Measurements from ENCODE around the gene TSSC4.
A peak's percentile ranks its signal among the peaks of the same experiment; 100 is the strongest.

Gene TSSC4

DNA sequence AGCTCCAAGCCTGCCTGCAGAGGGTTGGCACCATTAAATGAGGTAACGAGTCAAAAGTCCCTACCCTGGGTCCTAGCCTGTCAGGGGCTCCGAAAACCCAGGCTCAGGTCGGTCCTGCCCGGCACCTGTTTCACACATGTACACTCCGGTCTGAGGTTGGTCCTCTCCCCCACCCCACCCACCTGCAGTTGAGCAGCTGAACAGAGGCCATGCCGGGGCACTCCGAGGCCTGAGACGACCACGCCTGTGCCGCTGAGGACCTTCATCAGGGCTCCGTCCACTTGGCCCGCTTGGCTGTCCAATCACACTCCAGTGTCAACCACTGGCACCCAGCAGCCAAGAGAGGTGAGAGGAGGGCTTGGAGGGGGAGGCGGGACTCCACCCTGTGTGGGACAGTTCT lies 1.6 kb downstream of the TSSC4 start:
- DNase-seq, result no peak

DNA sequence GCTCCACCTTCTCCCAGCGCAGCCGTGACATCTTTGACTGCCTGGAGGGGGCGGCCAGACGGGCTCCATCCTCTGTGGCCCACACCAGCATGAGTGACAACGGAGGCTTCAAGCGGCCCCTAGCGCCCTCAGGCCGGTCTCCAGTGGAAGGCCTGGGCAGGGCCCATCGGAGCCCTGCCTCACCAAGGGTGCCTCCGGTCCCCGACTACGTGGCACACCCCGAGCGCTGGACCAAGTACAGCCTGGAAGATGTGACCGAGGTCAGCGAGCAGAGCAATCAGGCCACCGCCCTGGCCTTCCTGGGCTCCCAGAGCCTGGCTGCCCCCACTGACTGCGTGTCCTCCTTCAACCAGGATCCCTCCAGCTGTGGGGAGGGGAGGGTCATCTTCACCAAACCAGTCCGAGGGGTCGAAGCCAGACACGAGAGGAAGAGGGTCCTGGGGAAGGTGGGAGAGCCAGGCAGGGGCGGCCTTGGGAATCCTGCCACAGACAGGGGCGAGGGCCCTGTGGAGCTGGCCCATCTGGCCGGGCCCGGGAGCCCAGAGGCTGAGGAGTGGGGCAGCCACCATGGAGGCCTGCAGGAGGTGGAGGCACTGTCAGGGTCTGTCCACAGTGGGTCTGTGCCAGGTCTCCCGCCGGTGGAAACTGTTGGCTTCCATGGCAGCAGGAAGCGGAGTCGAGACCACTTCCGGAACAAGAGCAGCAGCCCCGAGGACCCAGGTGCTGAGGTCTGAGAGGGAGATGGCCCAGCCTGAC lies 2.5 kb downstream of the TSSC4 start:
- DNase-seq, result no peak

DNA sequence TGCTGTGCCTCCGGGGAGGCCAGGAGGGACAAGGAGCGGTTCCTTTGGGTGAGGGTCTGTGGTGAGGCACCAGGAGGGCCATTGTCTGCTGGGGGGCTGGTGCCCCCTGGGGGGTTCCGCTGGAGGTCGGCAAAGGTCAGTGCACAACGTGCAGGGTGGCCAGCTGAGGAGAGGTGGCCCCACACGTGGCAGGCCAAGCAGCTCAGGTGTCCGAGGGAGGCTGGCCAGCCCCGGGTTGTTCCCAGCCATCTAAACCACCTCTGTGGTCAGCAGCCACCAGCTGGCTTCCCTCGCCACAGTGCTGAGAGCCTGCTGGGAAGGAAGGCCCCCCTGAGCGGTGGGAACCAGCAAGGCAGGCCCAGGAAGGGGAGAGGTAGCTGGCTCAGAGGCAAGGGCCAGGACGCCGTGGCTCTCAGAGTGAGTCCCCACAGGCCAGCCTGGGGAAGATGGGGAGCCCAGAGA lies 4.2 kb downstream of the TSSC4 start:
- peak; percentile 9 for DNase-seq

DNA sequence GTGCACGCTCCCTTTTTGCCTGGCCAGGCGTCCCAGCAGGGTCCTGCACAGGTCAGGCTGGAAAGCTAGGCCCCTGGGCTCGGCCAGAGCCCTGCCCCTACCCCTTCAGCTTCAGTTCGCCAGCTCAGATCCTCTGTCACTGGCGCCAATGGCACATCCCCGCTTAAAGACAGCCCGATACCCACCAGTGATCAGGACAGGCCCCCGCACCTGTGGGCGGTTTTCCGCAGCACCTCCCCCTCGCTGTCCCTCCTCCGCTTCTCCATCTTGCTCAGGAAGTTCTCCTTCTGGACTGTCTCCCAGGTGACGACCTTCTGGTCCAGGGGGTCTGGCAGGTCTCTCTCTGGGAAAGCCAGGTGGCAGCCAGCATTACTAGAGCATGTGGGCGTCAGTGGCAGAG lies 5.9 kb downstream of the TSSC4 start:
- no peak for DNase-seq

DNA sequence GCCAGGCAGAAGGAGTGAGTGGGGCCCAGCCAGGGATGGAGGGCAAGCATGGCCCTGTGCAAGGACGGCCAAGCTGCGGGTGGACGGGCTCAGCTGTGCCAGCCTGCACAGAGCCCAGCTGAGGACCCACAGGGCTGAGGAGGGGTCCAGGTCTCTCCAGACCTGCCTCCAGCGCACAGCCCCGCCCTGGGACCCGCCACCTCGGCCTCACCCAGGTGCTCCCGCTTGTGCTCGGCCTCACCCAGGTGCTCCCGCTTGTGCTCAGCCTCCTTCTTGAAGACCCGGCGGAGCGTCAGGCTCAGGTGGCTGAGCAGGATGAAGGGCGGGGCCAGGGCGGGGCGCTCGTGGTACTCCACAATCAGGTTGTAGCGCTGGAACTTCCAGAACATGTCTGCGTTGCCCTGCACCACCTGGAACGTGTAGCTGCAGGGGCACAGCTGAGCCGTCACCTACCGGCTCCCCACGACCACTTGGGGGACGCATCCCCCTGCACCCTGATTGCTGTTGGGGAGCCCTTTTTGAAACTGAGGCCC lies 6.4 kb downstream of the TSSC4 start:
- no peak for DNase-seq

DNA sequence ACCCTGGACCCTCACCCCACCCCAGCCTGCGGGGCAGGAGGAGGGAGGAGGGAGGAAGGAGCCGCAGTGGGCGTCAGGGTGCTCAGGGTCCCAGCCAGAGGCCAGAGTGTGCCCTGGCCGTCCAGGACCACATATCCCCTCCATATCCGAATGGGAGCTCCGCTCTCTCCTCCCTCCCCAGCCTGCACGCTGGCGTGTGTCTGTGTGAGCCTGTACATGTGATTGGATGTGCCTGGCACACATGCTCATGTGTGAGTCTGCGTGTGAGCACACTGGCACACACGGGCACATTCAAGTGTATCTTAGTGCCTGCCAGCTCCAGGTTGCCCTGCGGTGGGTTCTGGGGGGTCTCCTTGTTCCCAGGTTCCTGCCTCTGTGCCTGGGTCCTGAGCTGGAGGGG lies 8.1 kb downstream of the TSSC4 start:
- DNase-seq, result no peak

DNA sequence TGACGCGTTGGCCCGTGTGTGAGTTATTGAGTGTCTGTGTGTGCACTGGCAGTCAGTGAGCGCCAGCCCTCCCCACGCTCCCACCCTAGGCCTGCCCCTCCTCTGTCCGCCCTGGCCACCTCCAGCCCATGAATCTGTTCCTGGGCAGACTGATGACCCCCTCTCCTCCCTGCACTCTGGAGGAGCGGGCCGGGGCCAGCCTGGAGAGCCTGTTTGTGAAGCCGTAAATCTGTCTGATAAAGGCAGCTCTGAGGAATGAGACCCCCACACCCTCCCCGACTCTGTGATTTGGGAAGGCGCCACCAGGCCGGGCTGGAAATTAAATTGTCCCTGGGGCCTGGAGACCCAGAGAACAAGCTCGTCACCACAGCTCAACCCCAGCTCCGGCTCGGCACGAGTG lies 8.6 kb downstream of the TSSC4 start:
- no peak for DNase-seq

DNA sequence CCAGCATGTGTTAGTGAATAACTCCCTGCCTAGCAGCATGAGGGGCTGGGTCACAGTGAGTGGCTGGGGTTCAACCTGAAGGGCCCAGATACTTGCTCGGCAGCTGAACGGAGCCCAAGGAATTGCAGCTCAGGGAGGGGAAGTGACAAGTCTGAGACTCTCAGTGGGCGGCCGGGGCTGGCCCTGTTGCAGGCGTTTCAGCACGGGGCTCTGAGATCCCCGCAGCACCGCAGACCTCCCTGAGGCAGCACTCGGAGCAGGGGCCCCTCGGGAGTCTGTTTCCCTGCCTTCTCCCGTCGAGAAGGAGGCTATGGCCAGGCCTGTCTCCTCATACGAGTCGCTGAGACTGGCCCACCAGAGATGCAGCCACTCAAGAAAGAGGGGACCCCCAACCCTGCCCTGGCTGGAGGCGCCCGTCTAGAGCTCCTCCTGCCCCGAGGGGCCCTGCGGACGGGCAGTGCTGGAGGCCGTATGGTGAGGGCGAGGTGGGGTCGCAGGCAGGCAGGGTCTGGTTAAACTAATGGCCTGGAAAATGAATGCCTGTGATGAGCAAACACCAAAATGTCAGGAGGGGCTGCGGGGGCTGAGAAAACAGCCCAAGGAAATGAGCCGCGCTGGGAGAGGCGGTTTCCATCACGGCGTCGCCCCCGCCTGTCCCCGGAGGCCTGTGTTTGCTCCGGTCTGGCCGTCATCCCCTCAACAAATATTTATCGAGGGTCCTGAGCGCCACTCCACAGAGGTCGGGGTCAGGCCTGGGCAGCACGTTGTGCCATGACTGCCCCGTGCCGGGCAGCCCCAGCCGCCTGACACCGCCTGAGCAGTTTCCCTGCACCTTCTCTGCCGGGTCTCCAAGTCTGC lies 9.3 kb downstream of the TSSC4 start:
- no peak for DNase-seq

DNA sequence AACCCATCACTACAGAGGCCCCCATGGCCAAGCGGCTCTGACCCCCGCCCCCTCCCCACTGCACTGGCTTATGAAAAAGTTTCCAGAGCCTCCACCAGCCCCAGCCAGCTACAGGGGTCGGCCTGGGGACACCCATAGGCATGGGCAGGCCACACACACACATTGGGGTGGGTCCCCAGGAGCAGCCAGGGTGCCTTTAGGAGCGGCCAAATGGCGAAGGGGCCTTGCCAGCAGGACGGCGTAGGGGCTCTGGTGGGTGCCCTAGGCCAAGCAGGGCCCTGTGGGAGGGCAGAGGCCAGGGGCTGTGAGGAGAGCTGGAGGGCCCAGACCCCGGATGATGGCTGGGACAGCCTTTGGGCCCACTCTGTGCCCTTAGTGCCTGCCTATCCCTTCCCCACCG lies 10.1 kb downstream of the TSSC4 start:
- DNase-seq, result no peak

DNA sequence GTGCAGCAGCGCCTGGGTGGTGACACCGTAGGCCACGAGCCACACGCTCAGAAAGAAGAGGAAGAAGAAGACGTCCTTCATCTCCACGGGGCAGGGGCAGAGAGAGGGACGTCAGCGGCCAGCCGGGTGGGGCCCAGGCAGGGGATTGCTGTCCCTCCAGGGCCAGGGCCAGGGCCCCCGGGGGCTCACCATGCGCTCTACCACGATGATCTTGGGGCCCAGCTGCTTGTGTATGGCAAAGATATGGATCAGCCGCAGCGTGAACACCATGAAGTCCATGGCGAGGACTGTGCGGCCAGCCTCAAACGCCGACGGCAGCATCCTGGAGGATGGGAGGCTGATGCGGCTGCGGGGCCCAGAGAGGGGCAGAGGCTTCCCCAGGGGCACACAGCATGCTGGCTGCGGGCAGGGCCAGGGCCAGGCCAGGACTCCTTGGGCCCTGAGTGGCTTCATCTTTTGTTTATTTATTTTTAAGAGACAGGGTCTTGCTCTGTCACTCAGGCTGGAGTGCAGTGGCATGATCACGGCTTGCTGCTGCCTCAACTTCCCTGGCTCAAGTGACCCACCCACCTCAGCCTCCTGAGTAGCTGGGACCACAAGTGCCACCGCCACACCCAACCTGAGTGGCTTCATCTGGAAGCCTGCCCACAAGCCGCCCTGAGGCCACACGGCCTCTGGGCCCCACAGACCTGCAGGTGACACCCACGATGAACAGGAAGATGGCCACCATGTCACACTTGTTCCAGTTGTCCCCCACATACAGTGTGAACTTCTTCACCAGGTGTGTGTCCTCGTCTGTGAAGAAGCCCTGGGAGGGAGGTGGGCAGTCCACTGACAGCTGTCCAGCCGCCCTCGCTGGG lies 11.1 kb downstream of the TSSC4 start:
- DNase-seq, result no peak

DNA sequence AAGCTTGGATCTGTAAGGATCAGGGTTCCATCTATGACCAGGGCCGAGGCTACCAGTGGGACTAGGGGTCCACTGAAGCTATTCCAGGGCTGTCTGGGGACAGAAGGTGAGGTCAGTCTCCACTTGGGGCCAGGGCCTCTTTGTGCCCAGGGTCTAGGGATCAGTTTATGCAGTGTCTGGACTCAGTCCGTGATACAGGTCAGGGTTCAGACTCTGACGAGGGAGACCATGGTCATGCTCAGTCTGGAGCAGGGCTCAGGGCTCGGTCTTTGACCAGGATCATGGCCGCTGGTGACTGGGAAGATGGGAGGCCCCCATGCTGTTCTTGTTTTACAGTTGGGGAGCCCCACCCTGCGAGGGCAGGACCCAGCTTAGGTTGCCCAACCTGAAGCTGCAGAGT lies 11.8 kb downstream of the TSSC4 start:
- no peak for DNase-seq

DNA sequence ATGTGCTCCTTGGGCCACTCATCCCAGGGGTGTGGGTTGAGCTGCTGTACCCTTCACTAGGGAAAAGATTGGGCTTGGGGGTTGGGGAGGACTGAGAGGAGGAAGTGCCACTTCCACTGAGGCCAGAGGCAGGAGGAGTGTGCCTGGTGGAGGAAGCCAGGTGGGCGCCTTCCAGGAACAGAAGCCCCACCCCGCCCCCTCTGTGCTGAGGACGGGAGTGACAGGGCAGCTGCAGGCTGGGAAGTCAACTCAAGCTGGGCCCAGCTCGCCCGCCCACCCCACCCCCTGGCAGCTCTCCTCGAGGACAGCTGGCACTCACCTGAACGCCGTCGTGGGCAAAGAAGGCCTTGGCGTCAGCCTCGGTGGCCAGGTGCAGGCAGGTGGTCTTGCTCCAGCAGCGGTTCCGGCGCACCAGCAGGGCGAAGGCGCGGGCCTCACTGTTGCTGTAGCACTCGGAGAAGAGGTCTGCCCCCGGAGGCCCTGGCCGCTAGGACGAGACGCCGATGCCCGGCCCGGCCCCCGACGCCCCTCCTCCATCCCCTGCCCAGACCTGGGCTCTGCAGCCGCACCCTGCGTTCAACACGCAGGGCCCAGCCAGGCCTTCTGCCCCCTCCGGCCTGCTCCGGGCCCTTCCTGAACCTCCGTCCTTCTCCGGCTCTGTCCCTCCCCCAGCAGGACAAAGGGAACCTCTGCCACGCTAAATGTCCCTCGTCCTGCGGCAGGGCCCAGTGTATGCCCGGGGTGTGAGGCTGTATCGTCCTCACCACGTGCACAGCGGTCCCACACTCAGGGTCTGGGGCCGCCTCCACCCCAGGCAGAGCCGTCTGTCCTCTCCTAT lies 13.4 kb downstream of the TSSC4 start:
- no peak for DNase-seq

DNA sequence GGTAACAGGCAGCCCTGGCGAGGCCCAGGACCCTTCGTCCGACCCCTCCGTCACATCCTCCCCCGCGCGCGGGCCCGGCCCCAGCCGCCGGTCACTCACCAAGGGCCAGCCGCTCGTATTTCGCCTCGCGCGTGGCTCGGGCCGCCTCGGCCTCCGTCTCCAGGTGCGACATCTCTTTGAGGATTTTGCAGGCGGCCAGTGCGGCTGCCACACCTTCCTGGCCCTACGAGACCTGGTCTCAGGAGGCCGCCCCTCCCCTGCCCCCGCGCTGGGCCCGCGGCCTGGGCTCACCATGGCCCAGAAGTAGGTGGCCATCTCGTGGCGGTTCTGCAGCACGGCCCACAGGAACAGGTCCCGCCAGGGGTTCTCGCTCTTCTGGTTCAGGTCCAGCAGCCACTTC lies 14.1 kb downstream of the TSSC4 start:
- DNase-seq, result no peak

DNA sequence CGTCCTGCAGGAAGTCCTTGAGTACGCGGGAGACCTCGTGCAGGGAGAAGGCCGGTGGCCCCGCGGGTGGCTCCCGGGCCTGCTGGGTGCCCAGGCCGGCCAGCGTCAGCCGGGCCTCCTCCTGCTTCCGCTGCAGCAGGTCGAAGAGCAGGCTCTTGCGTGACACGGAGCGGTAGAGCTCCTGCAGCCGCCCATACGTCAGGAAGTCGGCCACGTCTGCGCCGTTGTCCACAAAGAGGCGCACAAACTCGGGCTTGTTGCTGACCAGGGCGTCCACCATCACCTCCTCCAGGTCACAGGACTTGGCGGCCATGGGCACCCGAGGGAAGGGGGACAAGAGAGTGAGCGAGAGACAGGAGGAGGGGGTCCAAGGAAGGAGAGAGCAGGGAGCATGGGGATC lies 14.6 kb downstream of the TSSC4 start:
- DNase-seq, result no peak

DNA sequence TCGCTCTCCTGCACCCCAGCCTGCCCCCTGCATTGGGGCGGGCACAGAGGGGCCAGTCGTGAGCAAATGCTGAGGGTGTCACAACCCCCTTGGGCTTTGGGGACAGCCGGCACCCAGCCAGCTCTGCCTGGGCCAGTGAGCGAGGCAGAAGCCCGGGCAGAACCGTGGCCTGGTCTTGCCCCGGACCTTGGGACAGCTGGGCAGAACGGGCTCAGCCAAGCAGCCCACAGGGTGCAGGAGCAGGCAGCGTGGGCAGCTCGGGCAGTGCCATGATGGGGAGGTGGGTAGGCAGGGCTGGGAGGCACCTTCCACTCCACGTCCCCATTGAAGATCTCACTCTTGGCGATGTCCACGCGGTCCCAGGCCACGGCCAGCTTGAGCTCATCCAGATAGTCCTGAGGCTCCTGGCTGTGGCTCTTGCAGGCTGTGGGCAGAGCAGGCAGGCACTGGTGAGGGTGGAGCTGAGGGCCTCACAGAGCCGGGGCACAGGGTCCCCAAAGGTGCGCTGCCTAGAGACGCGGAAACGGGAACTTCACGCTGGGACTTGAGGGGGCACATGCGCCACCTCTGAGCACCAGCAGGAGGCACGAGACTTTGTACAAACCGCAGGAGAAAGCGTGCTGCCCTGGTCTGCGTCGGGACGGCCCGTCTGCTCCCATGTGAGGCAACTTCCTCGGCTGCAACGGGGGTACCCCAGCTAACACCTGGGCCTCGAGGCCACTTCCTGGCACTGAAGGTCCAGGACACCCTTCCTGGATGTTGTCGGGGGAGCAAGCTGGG lies 15.2 kb downstream of the TSSC4 start:
- DNase-seq, result no peak

DNA sequence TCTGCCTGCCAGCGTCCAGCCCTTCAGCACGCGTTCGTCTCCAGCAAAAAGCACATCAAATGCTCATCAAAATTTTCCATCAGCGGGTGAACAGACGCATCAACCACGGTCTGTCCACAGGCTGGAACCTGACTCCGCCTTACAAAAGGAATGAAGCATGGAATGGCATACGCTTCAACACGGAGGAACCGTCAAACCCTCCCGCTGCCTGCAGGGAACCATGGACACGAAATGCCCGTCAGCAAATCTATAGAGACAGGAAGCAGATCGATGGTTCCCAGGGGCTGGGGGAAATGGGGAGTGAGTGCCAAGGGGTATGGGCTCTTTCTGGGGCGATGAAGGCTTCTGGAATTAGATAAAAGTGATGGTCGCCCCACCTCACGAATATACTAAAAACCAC lies 16.2 kb downstream of the TSSC4 start:
- DNase-seq, result no peak

DNA sequence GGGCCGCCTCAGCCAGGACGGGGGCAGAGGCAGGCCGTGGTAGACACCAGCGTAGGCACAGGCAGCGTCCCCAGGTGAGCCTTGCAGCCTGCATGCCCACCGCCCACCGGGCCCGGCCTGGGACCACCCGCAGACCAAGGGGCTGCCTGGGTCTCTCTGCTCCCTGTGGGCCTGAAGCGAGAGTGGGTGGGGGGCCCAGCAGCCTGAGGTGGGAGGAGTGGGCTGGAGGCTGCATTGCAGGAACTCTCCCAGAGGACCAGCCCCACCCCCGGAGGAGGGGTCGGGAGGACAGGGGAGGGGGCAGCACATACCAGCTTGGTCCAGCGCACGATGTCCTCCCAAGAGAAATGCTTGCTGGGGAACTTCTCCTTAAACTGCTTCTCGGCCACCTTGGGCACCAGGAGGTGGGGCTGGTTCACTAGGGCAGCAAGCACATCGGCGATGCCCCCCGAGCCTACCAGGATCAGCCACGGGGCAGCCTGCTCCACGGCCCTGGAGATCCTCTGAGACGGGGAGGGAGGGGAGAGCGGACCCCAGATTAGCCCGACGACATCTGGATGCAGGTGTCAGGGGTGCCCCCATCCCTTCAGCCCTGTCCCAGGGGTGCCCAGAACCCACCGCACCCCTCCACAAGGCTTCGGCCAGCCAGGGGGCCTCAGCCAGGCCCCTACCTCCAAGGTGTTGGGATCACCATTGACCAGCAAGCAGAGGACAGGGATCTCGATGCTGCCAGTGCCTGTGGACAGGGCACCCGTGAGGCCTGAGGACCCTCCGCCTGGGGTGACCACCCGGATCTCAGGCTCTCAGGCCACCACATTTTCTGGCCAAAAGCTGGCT lies 17.5 kb downstream of the TSSC4 start:
- no peak for DNase-seq

DNA sequence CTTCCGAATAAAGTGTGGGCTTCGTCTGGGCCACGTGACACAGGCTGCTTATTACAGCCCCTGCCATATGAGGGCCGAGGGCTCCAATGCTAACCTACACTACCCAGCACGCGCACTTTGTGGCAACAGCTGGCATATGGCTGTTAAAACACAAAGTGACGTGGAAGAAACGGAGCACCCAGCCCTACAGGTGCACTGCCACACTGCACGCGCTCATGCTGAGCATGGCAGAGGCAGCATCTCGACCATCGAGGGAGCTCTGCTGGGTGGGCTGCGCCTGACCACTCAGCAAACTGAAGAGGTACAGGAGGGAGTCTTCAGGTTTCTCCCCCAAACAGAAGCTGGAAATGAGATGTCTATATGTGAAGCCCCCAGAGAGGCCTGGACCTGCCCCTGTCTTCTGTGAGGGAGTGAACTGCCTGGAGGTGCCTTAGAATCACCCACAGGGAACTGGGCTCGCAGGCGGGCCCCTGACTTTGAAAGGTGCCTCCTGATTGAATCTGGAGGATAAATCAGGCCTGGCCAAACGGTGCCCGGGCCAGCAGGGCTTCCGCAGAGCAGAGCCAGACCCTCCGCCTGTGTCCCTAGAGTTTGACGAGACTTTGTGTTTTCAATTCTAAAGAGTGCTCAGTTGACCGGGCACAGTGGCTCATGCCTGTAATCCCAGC lies 18.3 kb downstream of the TSSC4 start:
- DNase-seq, result peak; percentile 8

DNA sequence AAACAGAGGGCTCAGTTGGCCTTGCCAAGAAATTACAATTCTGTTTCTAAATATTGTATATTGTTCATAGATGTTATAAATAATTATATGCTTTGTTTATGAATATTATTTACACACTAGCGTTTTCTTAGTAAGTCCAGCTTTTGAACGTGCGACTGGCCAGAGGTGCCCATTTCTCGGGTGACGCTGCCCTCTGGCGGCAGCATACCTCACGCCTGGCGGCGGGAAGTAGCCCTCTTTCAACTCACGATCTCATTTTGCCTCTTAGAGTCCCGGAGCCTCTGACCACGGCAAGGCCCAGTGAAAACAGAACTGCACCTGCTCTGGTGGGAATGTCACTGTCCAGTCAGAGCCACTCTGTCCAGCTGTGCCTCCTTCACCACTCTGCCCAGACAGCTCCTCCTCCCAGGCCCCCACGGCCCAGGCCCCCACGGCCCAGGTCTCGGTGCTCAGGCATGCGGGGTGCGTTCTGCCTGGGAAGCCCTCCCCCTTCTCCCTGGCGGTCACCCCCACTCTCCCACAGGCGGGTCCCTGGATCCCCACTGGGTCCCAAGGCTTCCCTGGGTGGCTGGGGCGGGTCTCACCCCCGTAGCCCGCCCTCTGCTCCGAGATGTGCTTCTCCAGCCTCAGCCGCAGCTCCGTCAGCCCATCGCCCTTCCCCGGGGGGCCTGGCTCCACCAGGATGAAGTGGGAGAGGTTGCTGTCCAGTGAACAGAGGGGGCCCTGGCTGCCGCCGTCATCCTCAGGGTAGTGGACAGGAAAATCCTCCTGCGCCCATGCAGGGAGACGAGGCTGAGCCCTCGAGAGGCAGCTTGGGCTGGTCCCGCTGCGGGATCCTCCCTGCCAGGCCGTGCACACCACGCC lies 19.3 kb downstream of the TSSC4 start:
- peak; percentile 63 for DNase-seq

Measured in NCI-H82 (cell line).